ENCODE measurements around the gene INSC.

Gene INSC

DNA sequence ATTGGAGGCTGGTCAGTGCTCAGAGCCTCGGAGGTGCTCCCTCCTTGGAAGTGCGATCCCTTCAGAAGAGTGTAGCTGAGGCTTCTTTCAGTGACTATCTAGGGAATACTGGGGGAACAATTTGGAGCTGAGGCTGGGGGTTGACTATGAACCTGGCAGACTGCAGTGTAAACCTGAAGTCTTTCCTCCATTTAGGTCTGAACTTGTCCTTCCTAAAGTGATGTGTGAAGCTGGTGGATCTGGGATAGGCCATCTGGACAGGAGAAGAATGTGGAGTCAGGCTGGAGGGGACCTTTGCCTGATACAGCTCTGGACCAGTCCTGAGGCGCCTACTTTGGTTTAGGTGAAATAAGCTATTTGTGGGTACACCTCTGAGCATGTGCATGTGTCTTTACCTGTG is 3.5 kb upstream of the INSC start:
- no peak for DNase-seq

DNA sequence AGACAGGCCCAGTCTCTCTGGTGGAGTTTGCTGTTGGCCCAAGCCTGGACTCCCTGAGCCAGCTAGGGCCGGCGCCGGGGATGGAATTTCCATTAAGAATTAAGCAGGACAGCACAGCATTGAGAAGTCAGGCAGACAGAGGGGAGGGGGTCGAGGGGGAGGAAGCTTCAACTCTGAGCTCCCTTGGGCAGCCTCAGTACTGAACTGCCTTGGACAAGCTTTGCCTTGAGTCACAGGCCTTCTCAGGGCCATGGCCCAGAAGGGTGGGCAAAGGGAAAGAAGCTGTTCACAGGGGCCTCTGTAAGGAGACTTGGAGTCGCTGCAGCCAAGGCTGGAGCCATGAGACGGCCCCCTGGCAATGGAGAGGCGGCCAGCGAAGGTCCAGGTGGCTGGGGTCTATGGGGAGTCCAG is 2.6 kb upstream of the INSC start:
- no peak for DNase-seq

DNA sequence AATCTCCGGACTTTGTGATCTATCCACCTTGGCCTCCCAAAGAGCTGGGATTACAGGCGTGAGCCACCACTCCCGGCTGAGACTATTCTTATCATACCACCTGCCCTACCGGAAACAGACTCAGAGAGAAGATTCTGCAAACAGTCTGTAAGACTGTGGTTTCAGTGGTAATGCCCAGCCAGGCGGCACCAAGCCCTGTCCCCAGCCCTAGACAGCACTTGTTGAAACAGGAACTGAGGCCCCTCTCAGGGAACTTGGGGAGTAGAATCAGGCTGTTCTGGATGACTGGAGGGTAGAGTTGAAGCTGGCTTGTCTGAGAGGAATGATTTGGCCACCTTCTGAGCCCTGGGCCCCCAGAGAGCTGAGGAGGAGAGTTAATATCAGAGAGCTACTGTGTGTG is 1.3 kb upstream of the INSC start:
- DNase-seq: no peak

DNA sequence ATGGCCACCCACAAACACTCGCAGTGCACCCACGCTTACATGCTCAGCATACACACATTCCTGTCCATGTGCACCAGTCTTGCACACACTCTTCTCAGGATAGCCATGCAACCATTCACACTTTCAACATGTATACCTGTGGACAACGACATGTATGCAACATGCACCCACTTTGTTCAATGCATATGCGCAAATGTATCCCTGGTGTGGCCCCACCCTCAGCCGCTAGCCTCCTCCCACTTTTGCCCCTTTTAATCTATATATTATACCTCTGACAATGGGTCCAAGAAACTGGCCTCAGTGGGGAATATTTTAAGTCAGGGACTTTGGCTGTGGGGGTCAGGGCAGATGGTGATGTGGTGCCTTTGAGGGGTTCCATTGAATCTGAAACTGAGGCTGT is 963 bp downstream of the INSC start:
- DNase-seq: no peak

DNA sequence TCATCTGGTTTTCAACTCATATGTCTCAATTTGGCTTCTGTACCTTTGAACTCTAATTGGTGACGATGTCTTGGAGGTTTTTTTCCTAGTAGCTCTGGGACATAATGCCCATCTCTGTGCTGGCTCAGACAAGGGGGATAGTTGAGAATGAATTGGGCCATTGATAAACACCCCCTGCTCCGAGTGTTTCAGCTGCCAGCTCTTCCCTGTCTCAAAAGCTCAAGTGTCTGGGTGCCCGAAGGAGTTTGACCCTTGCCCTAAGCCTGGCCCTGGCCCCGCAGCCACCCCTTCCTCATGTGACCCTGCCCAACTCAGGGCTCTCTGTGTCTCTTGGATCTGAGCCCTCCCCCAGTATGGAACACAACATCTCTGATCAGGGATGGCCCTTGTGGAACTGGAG is 3.0 kb downstream of the INSC start:
- DNase-seq: no peak

GRCh38 chr11:15118431-15118830 is 3.7 kb downstream of the INSC start:
- DNase-seq: no peak

GRCh38 chr11:15119352-15119751 is 4.6 kb downstream of the INSC start:
- DNase-seq: no peak

DNA sequence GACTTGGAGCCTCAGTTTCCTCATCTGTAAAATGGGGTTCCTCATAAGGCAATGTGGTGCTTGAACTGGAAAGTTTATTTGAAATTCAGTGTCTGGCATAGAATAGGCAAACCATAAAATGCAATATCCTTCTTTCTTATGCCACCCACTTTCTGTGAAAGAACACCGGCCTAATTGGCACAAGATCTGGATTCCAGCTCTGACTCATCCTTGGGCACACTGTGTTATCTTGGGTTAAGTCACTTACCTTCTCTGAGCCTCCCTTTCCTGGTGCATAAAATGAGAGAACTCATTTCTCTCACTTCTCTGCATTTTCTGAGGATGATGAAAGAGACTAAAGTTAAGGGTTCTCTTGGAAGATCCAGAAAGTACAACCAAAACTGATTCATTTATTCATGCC is 5.1 kb downstream of the INSC start:
- no peak for DNase-seq

GRCh38 chr11:15123849-15124248 is 9.1 kb downstream of the INSC start:
- DNase-seq: no peak

DNA sequence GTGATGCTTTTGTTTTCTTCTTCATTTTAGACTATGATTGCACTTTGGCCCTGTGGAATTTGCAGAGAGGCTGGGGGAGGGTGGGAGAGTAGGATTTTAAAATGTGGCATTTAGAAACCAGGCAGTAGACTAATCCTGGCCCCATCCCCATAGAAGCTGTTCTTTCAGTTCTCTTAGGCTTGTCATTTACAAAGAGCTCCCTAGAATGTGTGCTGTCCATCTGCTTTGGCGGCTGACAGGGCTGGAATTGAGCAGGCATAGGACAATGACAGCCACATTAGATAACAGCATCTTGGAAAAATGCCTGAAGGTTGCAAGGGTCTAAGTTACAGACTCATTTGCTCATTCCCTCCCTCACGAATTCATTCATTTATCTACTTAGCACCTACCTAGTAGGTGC is 9.8 kb downstream of the INSC start:
- DNase-seq: no peak

- no peak for DNase-seq
Measured at GRCh38 chr11:15127341-15127740, 12.6 kb downstream of the INSC start.

GRCh38 chr11:15128621-15129020 is 13.9 kb downstream of the INSC start:
- no peak for DNase-seq

GRCh38 chr11:15136166-15136565 is 21.4 kb downstream of the INSC start:
- DNase-seq: no peak

- DNase-seq: no peak
Measured at GRCh38 chr11:15139096-15139770, 24.5 kb downstream of the INSC start.

DNA sequence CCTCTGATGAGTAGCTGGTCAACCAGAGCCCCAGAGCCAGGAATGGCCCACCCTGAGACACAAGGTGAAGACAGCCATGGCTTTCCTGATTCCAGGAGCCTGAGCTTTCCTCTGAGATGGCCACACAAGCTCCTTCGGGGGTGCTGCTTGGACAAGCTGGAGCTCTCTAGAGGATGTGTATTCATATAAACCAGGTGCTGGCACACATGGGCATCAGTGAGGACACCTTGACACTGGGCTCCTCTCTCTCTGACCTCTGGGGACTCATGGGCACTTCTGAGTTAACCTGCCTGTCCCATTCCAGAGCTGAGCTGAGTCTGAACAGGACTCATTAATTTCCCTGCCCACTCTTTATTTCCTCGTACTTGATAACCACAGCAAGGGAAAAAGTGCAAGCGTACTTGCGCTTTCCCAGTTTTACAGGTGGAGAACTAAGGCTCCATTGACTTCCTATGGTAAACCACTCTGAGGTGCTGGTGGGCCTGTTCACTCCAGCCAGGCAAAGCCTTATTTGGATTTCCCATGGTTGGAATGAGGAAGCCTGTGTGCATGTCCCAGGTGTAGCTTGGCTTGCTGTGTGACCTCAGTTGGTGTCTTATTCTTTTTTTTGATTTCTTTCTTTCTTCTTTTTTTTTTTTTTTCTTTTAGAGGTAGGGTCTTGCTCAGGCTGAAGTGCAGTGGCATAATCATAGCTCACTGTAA is 25.4 kb downstream of the INSC start:
- no peak for DNase-seq

GRCh38 chr11:15141381-15141780 is 26.7 kb downstream of the INSC start:
- no peak for DNase-seq

DNA sequence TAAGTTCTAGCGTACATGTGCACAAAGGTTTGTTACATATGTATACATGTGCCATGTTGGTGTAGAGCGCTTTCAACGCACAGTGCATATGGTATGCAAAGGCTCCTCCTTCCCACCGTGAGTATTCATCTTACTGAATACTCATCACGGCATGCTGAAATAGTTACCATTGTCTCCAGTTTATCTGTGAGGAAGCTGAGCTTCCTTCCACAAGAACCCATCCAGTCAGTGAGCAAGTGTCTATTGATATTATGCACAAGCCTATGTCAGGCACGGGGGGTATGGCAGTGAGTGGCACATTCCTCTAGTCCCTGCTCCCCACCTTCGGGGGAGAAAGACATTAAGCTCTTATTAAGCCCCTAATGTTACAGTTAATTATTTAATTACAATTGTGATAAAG is 28.1 kb downstream of the INSC start:
- DNase-seq: no peak

GRCh38 chr11:15143855-15144254 is 29.1 kb downstream of the INSC start:
- DNase-seq: no peak

DNA sequence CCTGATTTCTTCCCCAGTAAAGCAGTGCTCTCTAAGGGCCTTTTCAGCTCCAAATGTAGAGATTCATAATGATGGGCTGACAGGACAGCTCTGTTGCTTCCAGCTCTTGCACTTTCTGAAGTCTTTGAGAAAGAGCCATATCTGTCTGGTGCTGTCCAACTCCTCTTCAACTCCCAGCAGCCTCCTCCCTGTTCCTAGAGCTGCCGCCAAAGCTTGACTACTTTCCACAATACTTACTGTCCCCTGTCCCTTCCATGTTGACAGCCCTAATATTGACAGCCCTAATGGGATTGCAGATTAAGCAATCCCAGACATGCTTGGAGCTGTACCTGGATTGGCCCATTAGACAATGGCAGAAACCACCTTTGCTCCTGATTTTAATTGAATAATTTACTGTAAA is 29.6 kb downstream of the INSC start:
- DNase-seq: no peak

GRCh38 chr11:15145151-15145550 is 30.4 kb downstream of the INSC start:
- no peak for DNase-seq

GRCh38 chr11:15145615-15146014 is 30.9 kb downstream of the INSC start:
- no peak for DNase-seq

GRCh38 chr11:15146271-15147003 is 31.7 kb downstream of the INSC start:
- DNase-seq: no peak

DNA sequence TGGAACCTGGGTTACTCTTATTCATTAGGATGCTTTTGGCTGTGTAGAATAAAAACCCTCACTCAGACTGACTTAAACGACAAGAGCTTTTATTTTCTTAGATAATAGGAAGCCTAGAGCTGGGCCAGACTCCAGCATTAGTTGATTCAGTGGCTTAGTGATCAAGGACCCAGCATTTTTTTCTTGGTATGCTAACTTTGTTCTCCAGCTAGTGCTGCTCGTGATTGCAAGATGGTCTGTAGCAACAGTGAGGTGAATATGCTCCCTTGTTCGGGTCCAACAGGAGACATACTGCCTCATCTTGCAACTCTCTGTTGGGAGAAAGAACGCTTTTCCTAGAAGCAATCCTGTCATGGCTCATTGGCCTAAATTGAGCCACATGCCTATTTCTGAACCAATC is 33.4 kb downstream of the INSC start:
- no peak for DNase-seq

- no peak for DNase-seq
Measured at GRCh38 chr11:15149050-15149449, 34.3 kb downstream of the INSC start.
